Psoas muscle (tissue), 8 donors: Measurements from ENCODE around the gene PELO. TPM values are rescaled to one million over a fixed set of nuclear protein-coding genes. Genes with fewer than 3 reads are reported as not detected.
A peak's percentile ranks its signal among the peaks of the same experiment; 100 is the strongest.

Experiments used
- ATAC-seq, 4 donors: fragments of 200-7000 bp; cut with Tn5 transposase; one replicate each; pipeline ENCODE4 v1.9.1; 2020; ENCODE audit warnings: moderate library complexity in 3 of 4, mild to moderate bottlenecking in 2 of 4
- DNase-seq, 2 donors: peaks; one replicate each; pipeline ENCODE4 v3.0.0-alpha.2; 2020
- H3K27ac ChIP-seq: fragments of 200-600 bp; one replicate; pipeline ENCODE4 v1.8.0; 2022
- H3K27me3 ChIP-seq, 3 donors: fragments of 200-600 bp in 1 of 3; one replicate each; pipeline versions ENCODE4 v1.6.1 to v1.8.0; 2013 to 2022; ENCODE audit warnings: low read length in 2 of 3, mild to moderate bottlenecking in 2 of 3, moderate library complexity in 1 of 3; ENCODE audit not compliant: insufficient read depth in 3 of 3
- H3K36me3 ChIP-seq, 2 donors: fragments of 200-600 bp in 1 of 2; one replicate each; pipeline versions ENCODE4 v1.6.1 to v1.8.0; 2013 to 2022; ENCODE audit warnings: low read depth in 1 of 2, mild to moderate bottlenecking in 1 of 2, moderate library complexity in 1 of 2; ENCODE audit not compliant: insufficient read depth in 1 of 2
- H3K4me1 ChIP-seq: fragments of 200-600 bp; one replicate; pipeline ENCODE4 v1.8.0; 2022
- H3K4me3 ChIP-seq: fragments of 200-600 bp; one replicate; pipeline ENCODE4 v1.8.0; 2022; ENCODE audit warnings: mild to moderate bottlenecking
- H3K9me3 ChIP-seq: fragments of 200-600 bp; one replicate; pipeline ENCODE4 v1.8.0; 2022
- CTCF ChIP-seq: fragments of 200-600 bp; IDR thresholded peaks from one replicate; pipeline ENCODE4 v1.8.0; 2022; ENCODE audit warnings: antibody characterized with exemption
- WGBS, 3 donors: extraction: QIAGEN DNeasy Blood & Tissue Kit; methylation state at CpG; one replicate each; pipeline versions ENCODE4 v1.1.6 to v1.1.7; 2013; 5-methylcytosine and 5-hydroxymethylcytosine counted together
- intact Hi-C, 2 donors: fragments of 100-400 bp; cut with DNase I; formaldehyde crosslinking; loops; one replicate each; pipeline versions ENCODE4 v1.11.0 to v1.14.2; 2022
- long read RNA-seq, 2 donors: library from polyadenylated mRNA; unstranded; transcript quantifications; one replicate each; pipeline ENCODE4 v2.0.0, GENCODE V29; 2021
- polyA plus RNA-seq, 3 donors: library from polyadenylated mRNA; stranded (reverse); fragments of 200-250 nt; gene quantifications; one replicate each; pipeline ENCODE4 v1.2.3, GENCODE V29; 2013
- total RNA-seq, 4 donors: library from RNA; stranded (reverse); fragmentation: NEBNext Ultra II Directional in 2 of 4; extraction: Animal tissue kit (Norgen Biotek cat#: 25700) in 2 of 4; gene quantifications; one replicate each; pipeline versions ENCODE4 v1.2.1 to v1.2.4, GENCODE V29; 2021 to 2023
- donor health status: healthy with polysubstance abuse.
- donor health status: DM: no; HTN: no; CAD: no; lungs with moderate emphysema.
- donor health status: Bipolar disorder and iron deficiency.
- donor health status: healthy.
- donor health status: DM: yes; HTN: yes; CAD: no.
- donor health status: DM: no; HTN: no; CAD: no.
- donor health status: DM: no; HTN: no; CAD: no.
- donor health status: DM: yes; HTN: yes; CAD: no.

The PELO gene
- 10 to 100 TPM; 24.8 to 30.1 (median 25.3) TPM for total RNA-seq
- 10 to 100 TPM; 13.1 to 26.7 (median 26.6) TPM for polyA plus RNA-seq
- long read RNA-seq, donor 1, partial matches to known transcripts = 44 of 47 reads
- long read RNA-seq, donor 1, other reads (novel, unspliced or antisense) = 2 of 47 reads
- long read RNA-seq, donor 2, partial matches to known transcripts = 76 of 80 reads
- long read RNA-seq, donor 2, other reads (novel, unspliced or antisense) = 2 of 80 reads

- WGBS, 3 donors = 0 to 1% (median 0%) methylated on average over 56 to 61 of the region's 61 CpGs
- peak within 1 kb of the TSS; percentile 74 for H3K27ac ChIP-seq
- peak; percentile 71 to 91 (median 85) for ATAC-seq
- peak within 1 kb of the TSS; percentile 79 for H3K4me3 ChIP-seq
- TF ChIP-seq CTCF = peak; percentile 35
- intact Hi-C loops = loop anchor here in 1 of 2 donors (1.0 to 10.0 kb wide), 2 partner anchors 127 to 307 kb away; no protein-coding TSS in a partner anchor
- no peaks in the 10 kb centered on the region for H3K27me3 ChIP-seq
- no peaks in the 10 kb centered on the region for H3K36me3 ChIP-seq
- no peaks in the 10 kb centered on the region for H3K9me3 ChIP-seq
- peak; percentile 79 to 82 for DNase-seq
- H3K4me1 ChIP-seq = peaks cover 6% of the 10 kb centered on the region
These were observed at the start of gene PELO, which contains the start of gene ITGA1 for GRCh38 chr5:52787600-52788504. Gene PELO, plus strand, starts transcription at chr5:52787916. Its CDS starts 12,479 bp downstream, at chr5:52800395. Gene ITGA1, plus strand, starts transcription at chr5:52787916. Its CDS starts 438 bp downstream, at chr5:52788354.

GRCh38 chr5:52738095-52738506 is 49.6 kb upstream of the PELO start:
- Histone ChIP-seq H3K27me3 (no peaks in the 10 kb centered on the region), H3K27ac (no peak overlapping the region), H3K36me3 (no peaks in the 10 kb centered on the region), H3K4me3 (no peak overlapping the region), H3K4me1 (no peaks in the 10 kb centered on the region), H3K9me3 (no peaks in the 10 kb centered on the region)
- ATAC-seq (no peak), DNase-seq (no peak)
- TF ChIP-seq CTCF = no peak
- intact Hi-C loops = no loop called here

- Histone ChIP-seq H3K4me3 (no peak overlapping the region), H3K4me1 (peaks cover 5% of the 10 kb centered on the region), H3K27ac (no peak overlapping the region), H3K9me3 (no peaks in the 10 kb centered on the region), H3K36me3 (no peaks in the 10 kb centered on the region), H3K27me3 (no peaks in the 10 kb centered on the region)
- DNase-seq = no peak
- 47 to 52% (median 49%) methylated on average over 2 of the region's 2 CpGs for WGBS, 3 donors
- TF ChIP-seq CTCF = no peak
- intact Hi-C loops = no loop called here
- ATAC-seq = no peak
These were observed 47.7 kb upstream of the PELO start for GRCh38 chr5:52740007-52740406.

- WGBS, 3 donors = 66 to 76% (median 71%) methylated on average over 2 of the region's 2 CpGs
- no peak for DNase-seq
- Histone ChIP-seq H3K27me3 (no peaks in the 10 kb centered on the region), H3K4me1 (peaks cover 5% of the 10 kb centered on the region), H3K27ac (no peak overlapping the region), H3K36me3 (no peaks in the 10 kb centered on the region), H3K4me3 (no peak overlapping the region), H3K9me3 (no peaks in the 10 kb centered on the region)
- no peak for ATAC-seq
- intact Hi-C loops = no loop called here
- TF ChIP-seq CTCF = no peak
These were observed 44.7 kb upstream of the PELO start for GRCh38 chr5:52743012-52743411.
